Activated naive CD8-positive, alpha-beta T cell treated with anti-CD3 and anti-CD28 coated beads, Interleukin-2, amount 50 U/mL, for 16 hours (primary cell): Measurements from ENCODE around the gene HYLS1.
"Not testable (repeated sequence)": the region's sequence is repeated elsewhere in the genome, so short reads cannot be mapped to it uniquely, and the experiment has no call there.

ENCODE experiments used
- DNase-seq: peaks from one replicate; pipeline ENCODE4 v3.0.0-alpha.2; 2020; ENCODE audit warnings: low read depth, low spot score

The HYLS1 gene

DNA sequence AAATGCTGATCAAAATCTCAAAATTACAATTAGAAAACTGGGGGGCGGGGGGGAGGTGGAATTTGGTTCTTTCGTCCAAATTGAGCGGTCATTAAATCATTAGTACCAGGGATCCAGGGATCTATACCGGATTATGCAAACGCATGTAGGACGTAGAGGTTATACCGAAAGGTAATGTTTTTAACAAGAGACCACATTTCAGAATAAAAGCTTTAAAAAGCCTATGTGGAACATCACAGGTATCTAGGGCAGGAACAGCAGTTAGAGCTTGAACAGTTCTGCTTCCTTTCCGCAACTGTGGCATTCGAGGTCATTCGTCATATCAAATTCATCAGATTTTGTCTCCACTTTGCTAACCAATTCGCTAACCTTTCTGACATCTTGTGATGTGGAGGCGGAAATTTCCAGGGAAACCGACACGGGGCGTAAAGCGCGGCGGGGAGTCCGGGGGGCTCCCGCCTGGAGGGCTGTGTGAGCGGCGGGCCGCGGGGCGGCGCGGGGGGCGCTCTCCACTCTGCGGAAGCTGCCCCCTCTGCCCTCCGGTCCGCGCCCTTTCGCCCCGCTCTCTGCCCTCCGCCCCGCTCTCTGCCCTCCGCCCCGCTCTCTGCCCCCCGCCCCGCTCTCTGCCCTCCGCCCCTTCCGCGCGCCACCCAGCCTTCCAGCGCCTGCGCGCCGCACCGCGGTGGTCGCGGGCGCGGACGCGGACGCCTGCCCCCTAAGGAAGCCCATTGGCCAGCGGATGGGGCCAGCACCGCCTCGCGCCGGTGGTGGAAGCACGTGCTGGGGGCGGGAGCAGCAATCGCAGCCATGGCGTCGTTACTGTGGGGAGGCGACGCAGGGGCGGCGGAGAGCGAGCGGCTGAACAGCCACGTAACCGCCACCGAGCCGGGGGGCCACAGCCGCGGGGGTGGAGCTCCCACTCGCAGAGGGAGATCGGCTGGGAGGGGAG is 16.5 kb downstream of the HYLS1 start, which contains the start of gene DDX25:
TSS of gene DDX25 (plus strand) at position 798 of the 949 bp plus-strand sequence. CDS start at position 808, 10 bp downstream.
- no peak for DNase-seq

DNA sequence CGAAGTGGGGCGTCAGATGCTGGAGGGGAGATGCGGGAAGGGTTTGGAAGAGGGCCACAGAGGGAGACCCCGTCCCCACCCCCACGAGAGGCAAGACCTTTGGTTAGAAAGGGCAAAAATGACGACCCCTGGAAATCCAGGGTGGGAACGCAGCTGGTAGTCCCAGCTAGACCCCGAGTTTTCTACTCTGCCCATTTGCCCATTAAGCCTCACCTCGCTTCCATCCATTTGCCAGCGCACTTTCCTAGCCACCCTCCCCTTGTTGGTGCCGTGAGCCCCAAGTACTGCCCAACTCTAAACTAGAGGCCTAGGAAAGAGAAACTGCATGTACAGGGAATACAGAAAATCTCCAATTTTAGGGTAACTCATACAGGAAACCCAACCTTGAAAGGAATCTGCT is 17.2 kb downstream of the HYLS1 start:
- DNase-seq, result no peak

DNA sequence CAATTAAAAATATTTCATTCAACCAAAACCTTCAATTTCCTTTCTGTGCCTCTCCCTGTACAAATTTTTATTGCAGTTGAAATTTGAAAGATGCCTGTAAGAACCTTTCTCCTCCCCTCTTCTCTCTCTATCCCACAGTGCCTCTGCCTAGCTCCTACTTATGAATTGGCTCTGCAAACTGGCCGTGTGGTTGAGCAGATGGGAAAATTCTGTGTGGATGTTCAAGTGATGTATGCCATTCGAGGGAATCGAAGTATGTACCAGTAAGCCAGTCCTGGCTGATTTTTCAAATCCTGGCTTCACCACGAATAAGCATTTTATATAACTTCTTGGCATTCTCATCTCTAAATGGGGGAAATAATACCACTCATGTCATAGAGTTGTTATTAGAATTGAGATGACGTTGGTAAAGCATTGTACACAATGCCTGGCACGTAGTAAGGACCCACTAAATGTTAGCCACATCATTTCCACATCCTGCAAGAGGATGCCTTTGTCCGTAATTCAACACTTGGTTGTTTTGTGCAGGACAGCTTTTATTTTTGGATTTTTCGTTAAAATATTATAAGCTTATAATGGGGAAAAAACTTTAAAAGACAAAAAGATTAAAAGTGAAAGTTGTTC is 22.9 kb downstream of the HYLS1 start:
- no peak for DNase-seq

DNA sequence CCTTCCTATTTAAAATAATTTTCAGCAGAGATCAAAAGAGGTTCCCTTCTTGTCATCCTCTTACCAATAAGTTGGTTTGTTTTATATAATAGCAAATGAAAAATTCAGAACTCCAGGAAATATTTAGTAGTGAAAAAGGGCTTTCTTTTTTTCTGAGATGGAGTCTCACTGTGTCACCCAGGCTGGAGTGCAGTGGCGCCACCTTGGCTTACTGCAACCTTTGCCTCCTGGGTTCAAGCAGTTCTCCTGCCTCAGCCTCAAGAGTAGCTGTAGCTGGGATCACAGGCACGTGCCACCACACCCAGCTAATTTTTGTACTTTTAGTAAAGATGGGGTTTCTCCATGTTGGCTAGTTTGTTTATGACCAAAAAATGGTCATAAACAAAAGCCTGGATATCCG is 27.1 kb downstream of the HYLS1 start:
- DNase-seq, result not testable (repeated sequence)

DNA sequence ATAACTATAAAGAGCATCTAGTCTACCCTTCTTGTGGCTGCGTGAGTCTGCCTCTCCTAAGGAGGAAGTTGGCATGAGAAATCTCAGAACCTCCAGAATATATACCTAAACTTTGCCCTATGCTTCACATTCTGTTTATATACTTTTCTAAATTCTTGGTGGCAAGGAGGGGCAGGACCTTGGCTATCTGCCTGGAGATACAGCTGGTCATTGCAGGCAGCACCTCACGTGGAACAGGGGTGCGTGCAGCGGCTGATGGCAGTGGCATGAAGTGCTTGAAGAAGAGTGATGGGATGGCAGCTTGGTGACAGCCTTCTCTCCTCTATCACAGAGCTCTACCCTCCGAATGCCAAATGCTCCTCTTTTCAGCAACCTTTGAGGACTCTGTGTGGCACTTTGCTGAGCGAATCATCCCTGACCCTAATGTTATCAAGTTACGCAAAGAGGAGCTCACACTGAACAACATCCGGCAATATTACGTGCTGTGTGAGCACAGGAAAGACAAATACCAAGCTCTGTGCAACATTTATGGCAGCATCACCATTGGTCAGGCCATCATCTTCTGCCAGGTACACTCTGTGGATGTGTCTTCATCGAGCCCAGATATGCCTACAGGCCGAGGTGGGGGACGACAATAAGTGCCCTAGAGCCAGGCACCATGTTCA is 29.3 kb downstream of the HYLS1 start:
- no peak for DNase-seq

DNA sequence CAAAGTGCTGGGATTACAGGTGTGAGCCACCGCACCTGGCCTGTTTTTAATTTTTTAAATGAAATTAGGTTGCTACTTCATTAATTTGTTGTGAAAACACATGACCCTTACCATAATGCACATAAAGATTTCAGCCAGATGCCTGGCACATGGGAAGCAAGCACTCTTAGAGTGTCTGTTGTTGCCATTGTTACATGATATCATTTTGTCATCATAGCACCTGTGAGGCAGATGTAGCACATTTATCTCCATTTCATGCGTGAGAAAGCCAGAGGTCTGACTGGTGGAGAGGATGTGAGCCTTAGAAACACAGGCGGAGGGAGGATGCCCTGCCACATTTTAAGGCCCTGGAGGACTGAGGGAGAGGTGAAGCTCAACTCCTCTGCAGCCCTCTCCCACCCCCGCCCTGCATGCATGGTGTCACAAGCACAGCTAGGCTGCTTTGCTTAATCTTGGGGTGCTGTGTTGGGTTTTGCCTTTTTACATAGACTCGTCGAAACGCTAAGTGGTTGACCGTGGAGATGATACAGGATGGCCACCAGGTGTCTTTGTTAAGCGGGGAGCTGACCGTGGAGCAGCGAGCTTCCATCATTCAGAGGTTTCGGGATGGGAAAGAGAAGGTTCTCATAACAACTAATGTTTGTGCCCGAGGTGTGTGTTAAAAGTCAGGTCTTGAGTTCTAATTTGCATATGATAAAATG is 30.8 kb downstream of the HYLS1 start:
- no peak for DNase-seq

DNA sequence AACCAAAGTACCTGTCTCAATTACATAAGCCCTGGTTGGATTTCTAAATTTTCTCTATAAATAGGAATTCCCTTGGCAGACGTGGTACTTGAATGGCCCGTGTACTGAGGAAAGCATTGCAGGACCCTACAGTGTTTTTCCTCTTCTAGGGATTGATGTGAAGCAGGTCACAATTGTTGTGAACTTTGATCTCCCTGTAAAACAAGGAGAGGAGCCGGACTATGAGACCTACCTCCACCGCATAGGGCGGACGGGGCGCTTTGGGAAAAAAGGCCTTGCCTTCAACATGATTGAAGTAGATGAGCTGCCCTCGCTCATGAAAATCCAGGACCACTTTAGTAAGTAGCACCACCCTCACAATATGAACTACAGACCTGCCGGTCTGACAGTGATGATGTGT is 33.6 kb downstream of the HYLS1 start:
- DNase-seq, result no peak

DNA sequence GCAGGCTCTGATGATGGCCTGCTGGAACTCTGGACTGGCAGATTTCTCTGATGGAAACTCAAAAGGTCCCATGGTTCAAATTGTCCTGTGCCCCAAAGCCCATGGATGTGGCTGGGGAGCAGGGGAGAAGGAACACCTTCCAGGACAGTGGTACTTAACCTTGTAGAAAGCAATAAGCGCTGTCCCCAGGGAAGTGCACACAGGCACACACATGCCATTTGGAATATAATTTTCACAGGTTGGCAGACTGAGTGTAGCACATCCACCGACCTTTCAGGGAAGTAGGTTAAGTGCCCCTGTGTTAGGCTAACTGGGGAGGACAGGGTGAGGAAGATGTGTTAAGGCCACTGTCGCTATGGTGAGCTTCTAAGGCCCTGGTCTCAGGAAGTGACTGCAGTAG is 34.7 kb downstream of the HYLS1 start:
- DNase-seq, result no peak

DNA sequence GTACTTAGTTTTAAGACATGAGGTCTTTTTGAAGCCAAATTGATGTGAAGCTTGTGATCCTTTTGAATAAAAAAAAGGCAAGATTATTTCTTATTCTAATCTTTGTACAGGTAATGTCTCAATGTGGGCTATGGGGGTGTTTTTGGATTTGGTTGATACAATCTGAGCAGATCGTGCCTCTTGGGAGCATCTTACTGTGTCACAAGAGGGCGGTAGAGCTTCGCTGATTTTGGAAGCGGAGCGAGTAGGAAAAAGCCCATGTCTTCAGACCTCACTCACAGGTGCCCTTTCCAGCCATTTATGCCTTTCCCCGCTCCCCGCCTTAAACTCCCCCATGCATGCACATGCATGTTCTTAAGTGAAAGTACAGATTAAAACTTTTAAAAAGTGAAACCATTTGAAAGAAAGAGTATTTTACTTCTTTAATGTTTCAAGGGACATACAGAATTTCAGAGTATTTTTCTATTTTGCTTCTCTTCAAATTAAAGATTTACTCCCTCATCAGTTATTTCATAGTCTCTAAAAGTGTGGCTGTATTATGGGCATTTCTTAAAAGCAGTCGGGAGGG is 35.6 kb downstream of the HYLS1 start:
- DNase-seq, result no peak

DNA sequence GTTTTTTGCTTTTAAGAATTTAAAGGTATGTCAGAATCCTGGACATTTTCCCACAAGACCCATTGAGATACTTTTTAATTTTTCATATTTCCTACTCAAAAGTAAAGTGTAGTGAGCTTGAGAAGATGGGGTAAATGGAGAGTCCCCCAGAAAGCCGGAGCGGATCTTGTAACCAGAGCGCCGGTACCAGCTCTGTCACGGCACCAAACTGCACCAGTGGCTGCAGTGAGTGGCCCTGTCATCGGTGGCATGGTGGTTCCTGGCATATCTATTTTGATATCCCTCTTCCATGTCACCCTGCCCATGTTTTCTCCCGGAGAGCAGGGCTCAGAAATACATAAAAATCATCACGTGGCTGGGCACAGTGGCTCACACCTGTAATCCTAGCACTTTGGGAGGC is 36.2 kb downstream of the HYLS1 start:
- no peak for DNase-seq

DNA sequence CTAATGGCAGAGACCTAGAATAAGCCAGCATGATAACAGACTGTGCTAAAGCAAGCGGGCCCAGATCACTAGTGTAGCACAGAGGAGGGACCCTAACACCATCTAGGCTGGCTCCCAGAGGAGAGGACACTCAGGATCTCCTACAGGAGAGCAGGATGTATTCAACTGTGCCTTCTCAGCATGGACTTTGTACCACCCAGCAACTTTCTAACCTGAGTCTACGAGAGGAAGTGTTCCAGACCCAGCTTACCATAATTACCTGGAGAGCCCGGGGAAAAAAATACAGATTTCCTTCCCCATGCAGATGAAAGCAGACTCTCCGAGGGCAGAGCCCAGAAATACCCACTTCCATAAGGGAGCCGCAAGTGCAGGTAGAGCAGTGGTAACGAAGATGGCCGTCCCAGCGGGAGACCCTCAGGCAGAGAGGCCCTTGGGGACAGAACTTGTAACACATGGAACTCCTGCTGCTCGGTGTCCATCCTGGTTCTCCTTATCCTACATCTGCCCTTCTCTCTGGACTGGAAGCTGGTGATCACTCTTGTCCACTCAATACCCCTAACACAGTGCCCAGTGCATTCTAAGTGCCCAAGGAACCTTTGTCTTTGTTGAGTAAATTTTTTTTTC is 37.0 kb downstream of the HYLS1 start:
- DNase-seq, result no peak

DNA sequence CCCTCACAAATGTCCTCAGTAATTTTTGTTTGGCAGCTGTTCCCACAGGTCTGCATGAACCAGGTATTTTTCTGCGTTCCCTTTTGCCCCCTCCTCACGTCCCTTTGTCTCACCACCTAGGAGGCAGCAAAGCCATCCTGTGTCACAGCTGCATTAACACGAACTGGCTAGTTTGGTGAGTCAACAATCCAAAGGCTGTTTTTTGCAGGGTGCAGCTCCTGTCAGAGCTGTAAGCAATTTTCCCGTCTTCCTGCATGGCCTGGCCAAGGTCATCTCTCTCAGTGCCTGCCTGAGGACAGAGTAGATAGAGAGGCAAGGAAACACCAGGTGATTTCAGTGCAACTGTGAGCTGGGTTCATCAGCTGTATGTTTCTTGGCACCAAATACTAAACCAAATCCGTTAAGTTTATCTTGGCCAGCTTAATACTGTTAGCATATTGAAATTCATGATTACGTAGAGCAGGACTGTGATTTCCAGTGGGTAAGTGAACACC is 37.8 kb downstream of the HYLS1 start:
- no peak for DNase-seq

DNA sequence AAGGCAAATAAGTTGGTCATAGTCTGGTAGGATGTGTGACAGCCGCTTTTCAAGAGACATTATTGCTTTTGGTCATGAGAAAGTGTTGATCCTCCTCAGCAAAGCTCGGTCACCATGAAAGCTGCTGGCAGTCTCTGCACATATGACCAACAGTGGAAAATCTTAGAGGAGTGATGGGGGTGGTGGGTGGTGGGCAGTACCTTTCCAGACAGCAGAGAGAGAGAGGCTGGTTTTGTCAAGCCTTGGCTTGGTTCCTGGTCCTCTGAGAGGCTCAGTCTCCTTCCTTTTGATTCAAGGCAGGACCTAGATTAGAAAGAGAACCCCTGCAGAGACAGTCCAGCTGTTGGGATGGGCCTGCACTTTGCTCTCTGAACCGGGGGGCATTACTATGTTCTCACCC is 38.3 kb downstream of the HYLS1 start:
- DNase-seq, result no peak

DNA sequence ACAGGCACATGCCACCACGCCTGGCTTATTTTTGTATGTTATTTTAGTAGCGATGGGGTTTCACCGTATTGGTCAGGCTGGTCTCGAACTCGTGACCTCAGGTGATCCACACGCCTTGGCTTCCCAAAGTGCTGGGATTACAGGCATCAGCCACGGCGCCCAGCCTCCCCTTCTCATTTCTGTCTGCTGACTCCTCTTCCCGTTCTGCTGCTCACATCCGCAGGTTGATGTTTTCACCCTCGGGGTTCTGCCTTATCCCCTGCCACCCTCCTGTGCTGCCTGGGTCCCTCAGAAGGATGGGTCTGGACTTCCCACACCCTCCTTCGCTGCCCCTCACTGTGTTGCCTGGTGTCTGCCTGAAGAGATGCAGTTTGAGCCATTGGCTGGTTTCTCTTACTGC is 39.2 kb downstream of the HYLS1 start:
- no peak for DNase-seq

DNA sequence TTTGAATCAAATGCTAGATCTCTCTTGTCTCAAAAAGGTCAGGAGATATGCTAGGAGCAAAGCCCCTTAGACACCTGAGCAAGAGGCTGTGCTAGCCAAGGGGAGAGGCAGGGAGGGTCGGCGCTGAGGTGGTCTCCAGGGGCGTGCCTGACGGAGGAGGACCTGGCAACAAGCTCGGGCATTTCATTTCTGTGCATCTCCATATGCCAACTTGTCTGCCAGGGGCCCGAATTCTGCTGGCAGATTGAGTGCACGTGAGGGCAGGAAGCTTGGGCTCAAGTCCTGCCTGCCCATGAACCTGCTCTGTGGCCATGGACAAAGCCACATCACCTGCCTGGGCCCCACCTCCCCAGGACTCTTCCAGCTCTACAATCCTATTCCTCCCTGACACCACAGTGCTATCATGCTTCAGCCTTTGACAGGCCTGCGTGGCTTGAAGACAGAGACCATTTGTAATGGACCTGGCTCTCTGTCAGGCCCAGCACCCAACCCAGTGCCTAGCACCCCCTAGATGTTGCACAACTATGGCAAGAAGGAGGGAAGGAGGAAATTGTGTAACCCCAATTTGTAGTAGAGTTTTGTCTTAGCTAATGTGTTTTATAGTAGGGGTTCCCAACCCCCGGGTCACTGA is 42.1 kb downstream of the HYLS1 start:
- DNase-seq, result no peak

DNA sequence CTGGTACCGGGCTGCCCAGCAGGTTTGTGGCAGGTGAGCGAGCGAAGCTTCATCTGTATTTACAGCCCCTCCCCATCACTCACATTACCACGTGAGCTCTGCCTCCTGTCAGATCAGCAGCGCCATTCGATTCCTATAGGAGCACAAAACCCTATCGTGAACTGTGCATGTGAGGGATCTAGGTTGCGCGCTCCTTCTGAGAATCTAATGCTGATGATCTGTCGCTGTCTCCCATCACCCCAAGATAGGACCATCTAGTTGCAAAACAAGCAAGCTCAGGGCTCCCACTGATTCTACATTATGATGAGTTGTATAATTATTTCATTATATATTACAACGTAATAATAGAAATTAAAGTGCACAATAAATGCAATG is 42.6 kb downstream of the HYLS1 start:
- DNase-seq, result no peak

DNA sequence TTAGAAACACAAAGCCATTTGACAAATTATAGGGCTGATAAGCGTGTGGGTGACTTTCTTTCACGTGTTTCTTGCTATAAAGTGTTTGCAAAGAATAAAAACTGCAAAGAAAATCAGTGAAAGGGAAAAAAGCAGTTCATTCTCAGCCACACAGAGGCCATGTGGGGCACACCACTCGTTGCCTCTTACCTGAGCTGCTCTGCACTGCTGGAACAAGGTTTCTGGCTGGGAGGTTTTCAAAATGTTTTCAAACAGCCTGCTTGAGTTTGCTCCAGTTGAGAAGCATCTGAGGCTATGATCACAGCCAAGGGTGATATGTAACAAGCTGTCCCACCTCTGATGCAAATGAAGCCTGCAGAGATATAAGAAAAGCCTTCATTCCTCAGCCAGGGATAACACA is 43.6 kb downstream of the HYLS1 start:
- DNase-seq, result no peak

DNA sequence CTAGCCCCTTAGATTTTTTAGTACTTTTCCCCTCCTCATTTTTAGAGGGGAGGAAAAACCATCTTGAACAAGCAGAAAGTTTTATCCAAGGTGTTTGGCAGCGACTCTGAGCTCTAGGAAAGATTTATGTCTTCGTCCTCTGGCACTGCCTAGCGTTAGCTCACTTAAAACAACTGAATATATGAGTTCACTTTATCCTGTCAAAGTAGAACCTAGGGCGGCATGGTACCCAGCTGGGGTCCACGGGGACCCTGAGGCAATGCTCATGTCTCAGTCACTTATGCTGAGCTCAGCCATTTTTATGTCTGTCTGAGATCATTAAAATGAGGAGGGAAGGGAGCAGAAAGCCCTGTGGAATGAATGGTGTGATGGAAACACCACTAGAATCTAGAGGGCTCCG is 44.2 kb downstream of the HYLS1 start:
- DNase-seq, result no peak

DNA sequence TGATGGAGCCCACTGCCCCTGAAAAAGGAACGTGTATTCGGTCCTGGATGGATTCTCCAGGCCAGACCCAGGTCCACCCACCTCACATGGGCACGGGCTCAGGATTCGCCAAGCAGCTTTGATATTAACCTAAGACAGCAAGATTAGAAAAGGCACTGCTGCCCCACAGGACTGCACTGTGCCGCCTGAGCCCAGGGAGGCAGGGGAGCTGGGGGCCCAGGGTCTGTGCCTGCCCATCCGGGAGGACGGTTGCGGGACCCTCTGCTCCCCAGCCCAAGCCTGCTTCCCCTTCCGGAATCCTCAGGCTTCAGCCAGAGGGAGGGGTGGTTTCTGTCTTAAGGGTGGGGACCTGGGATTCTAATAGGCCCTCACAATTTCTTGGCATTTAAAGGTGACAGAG is 44.8 kb downstream of the HYLS1 start:
- no peak for DNase-seq

DNA sequence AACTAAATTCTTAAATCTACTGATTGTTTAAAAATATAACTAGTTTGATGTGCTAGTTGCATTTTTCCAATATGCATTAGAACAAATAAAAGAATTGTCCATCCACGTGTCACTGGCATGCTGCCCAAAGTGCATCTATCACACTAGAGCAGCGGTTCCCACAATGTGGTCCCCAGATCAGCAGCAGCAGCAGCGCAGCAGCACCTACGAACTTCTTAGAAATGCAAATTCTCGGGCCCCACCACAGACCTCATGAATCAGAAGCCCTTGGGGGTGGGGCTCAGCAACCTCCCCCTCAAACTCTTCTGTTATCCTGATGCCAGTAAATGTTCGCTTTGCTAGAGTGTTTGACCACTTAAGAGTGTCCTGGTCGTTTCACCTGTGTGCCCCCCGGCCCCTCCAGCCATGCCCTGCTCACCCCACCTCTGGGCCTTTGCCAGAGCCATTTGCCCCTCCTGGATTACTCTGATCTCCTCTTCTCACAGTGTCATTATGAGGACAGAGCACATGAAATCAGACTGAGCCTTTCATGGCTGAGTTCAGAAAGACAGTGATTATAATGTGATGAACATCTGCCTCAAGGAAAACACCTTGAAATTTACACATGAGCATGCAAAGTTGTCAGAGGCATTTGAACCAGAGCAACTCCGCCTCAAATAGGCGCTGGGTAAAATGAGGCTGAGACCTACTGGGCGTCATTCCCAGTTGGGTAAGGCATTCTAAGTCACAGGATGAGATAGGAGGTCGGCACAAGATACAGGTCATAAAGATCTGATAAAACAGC is 45.8 kb downstream of the HYLS1 start:
- DNase-seq, result no peak
